Brain microvascular endothelial cell (primary cell): ENCODE data around the gene COL4A5.

ENCODE experiments used
- DNase-seq: peaks from one replicate; pipeline ENCODE4 v3.0.0-alpha.2; 2020
- H3K27ac ChIP-seq: fragments of 250-450 bp; sonication (Bioruptor Pico); 2 replicates; pipeline ENCODE4 v1.5.1; 2020; ENCODE audit warnings: mild to moderate bottlenecking, moderate library complexity
- H3K27me3 ChIP-seq: fragments of 250-450 bp; sonication (Bioruptor Pico); replicated peaks from 2 replicates; pipeline ENCODE4 v1.5.1; 2020; ENCODE audit warnings: mild to moderate bottlenecking
- H3K36me3 ChIP-seq: fragments of 250-450 bp; sonication (Bioruptor Pico); replicated peaks from 2 replicates; pipeline ENCODE4 v1.5.1; 2020; ENCODE audit warnings: mild to moderate bottlenecking
- H3K4me3 ChIP-seq: 2 replicates; pipeline ENCODE4 v1.5.1; 2011; ENCODE audit warnings: low read depth, mild to moderate bottlenecking, control low read depth, low read length, moderate library complexity
- in situ Hi-C: cut with HindIII; loops from 2 replicates; pipeline ENCODE4 v1.10.0; 2017; ENCODE audit warnings: low sequenced_read_pairs, low pct_ligation_motif_present
- TF ChIP-seq, protein P1 (sequence below): IDR thresholded peaks from 2 replicates; pipeline ENCODE4 v1.5.1; 2011; ENCODE audit warnings: low read depth, mild to moderate bottlenecking, moderate library complexity, low read length, control low read depth, inconsistent platforms; ENCODE audit errors: missing control alignments

Gene COL4A5

DNA sequence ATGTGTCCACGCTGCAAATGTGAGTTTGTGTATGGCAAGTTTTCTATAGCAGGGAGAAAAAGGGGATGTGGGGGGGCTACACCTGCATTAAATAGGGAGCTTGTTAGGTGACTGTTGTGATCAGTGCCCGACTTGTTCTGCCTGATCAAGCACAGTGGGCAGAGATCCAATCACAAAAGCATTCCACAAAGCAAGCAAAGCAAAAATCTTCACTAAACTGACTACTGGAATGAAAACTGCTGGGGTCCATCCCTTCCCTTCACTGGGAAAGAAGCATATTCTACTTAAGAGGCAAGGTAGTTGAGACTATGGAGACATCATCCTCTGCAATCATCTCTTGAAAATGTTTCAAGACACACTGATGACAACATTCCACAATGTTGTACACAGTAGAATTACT lies 291.5 kb downstream of the COL4A5 start:
- in situ Hi-C loops: no loop called here
- no peak for DNase-seq
- peaks cover 33% of the 10 kb centered on the region for H3K27me3 ChIP-seq

GRCh38 chrX:108732630-108733321 lies 293.1 kb downstream of the COL4A5 start:
- DNase-seq: no peak
- in situ Hi-C loops: no loop called here
- Histone ChIP-seq H3K4me3 (no peak overlapping the region), H3K36me3 (no peaks in the 10 kb centered on the region), H3K27me3 (peaks cover 34% of the 10 kb centered on the region), H3K27ac (no peak overlapping the region)
- TF ChIP-seq, protein P1, sequence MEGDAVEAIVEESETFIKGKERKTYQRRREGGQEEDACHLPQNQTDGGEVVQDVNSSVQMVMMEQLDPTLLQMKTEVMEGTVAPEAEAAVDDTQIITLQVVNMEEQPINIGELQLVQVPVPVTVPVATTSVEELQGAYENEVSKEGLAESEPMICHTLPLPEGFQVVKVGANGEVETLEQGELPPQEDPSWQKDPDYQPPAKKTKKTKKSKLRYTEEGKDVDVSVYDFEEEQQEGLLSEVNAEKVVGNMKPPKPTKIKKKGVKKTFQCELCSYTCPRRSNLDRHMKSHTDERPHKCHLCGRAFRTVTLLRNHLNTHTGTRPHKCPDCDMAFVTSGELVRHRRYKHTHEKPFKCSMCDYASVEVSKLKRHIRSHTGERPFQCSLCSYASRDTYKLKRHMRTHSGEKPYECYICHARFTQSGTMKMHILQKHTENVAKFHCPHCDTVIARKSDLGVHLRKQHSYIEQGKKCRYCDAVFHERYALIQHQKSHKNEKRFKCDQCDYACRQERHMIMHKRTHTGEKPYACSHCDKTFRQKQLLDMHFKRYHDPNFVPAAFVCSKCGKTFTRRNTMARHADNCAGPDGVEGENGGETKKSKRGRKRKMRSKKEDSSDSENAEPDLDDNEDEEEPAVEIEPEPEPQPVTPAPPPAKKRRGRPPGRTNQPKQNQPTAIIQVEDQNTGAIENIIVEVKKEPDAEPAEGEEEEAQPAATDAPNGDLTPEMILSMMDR: no peak

More for the DNA sequence above, 291.5 kb downstream of the COL4A5 start:
- Histone ChIP-seq H3K27ac (no peak overlapping the region), H3K36me3 (no peaks in the 10 kb centered on the region), H3K4me3 (no peak overlapping the region)
- TF ChIP-seq, protein P1: no peak

- in situ Hi-C loops: no loop called here
- no peak overlapping the region for H3K4me3 ChIP-seq
- no peak overlapping the region for H3K27ac ChIP-seq
- H3K36me3 ChIP-seq: no peaks in the 10 kb centered on the region
- peaks cover 33% of the 10 kb centered on the region for H3K27me3 ChIP-seq
- DNase-seq: no peak
- TF ChIP-seq, protein P1: no peak
Measured at GRCh38 chrX:108734426-108734825, 294.8 kb downstream of the COL4A5 start.

DNA sequence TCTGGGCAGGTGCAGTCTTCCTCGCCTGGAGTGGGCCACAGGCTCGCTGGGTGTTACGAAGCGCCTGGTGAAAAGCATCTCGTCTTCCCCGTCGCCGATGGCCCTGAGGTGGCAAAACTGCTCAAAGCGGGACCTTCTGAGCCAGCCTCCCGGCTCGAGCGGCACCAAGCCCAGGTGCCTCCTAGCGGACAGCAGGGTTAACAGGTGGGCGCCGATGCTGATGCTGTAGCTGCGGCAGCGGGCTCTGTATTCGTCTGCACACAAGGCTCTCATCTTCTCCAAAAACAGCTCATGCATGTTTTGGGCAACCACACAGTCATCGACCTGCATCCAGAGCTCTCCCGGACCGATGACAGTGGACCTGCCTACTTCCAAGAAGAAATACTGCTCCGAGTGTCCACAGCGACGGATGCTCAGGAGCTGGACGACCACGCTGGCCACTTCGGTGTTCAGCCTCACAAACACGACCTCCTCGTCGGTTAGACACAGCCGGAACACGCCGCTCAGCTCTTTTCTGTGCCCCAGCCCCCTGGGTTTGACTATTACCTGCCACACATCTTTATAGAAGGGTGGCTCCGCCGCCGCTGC lies 295.5 kb downstream of the COL4A5 start:
- H3K27me3 ChIP-seq: peaks cover 33% of the 10 kb centered on the region
- in situ Hi-C loops: no loop called here
- H3K4me3 ChIP-seq: no peak overlapping the region
- DNase-seq: no peak
- TF ChIP-seq, protein P1: peak; percentile 27
- no peaks in the 10 kb centered on the region for H3K36me3 ChIP-seq
- H3K27ac ChIP-seq: no peak overlapping the region

DNA sequence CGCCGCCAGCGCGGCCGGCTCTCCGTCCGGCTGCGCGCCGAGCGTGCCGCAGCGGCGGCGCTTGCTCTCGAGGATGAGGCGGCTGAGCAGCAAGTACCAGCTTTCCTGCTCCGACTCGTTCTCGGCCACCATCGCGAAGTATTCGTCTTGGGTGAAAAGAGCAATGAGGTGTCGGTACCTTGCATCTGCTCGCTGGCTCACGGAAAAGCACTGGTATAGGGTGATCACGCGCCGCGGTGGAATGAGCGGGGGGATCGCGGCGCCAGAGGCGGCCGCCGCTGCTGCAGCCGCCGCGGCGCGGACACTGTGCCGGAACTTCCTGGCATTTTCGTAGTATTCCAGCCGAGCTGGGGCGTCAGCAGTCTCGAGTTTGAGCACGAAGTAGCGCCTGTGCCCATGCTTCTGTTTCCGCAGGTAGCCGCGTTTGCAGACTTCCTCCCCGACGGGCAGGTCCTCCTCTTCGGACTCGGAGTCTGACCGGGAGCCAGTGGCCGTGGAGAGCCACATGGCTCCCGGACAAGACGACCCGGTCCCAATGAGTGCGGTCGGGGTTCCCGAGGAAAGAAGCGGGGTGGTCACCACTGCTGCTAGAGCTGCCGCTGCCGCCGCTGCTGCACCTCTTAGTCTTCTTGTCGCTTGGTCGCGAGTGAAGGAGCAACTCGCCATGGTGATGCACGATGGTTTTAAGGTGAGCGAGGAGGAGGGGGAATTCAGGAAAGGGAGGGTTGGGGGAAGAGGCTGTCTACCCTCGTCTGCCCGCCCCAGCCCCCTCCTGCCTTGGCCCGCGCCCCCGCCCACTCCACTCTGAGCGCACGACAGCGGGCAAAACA lies 296.3 kb downstream of the COL4A5 start:
- in situ Hi-C loops: no loop called here
- peaks cover 33% of the 10 kb centered on the region for H3K27me3 ChIP-seq
- peak overlapping the region; percentile 42 for H3K4me3 ChIP-seq
- DNase-seq: no peak
- no peak overlapping the region for H3K27ac ChIP-seq
- H3K36me3 ChIP-seq: no peaks in the 10 kb centered on the region
- TF ChIP-seq, protein P1: no peak
